HEK293 (cell line): Measurements from ENCODE around the gene R3HDM1.

Experiments
- CTCF ChIA-PET: fragments of 350-600 bp; formaldehyde crosslinking; extraction: SDS; loops from one replicate; lab custom pipeline; 2021; ENCODE audit warnings: antibody characterized with exemption; lab: Yijun Ruan, JAX
- POLR2A ChIA-PET: fragments of 300-600 bp; formaldehyde crosslinking; extraction: SDS; loops from one replicate; lab custom pipeline; 2020; ENCODE audit warnings: antibody characterized with exemption, inconsistent platforms; lab: Yijun Ruan, JAX
- H3K27ac ChIP-seq: fragments of 200-500 bp; sonication (Bioruptor generic); 2 replicates; pipeline ENCODE4 v1.5.1; 2014; ENCODE audit warnings: low read depth, low read length, control low read depth, inconsistent platforms; ENCODE audit errors: extremely low read depth
- H3K36me3 ChIP-seq, 2 experiments: fragments of 200-500 bp in 1 of 2; sonication (Bioruptor generic) in 1 of 2; 1 replicate in 1 of 2; 2 replicates in 1 of 2; pipeline ENCODE4 v1.5.1; 2014 to 2017; ENCODE audit warnings: inconsistent platforms in 2 of 2, low read length in 2 of 2; ENCODE audit not compliant: control insufficient read depth in 2 of 2, insufficient read depth in 1 of 2
- H3K4me1 ChIP-seq: fragments of 200-500 bp; sonication (Bioruptor generic); 2 replicates; pipeline ENCODE4 v1.5.1; 2014; ENCODE audit warnings: mild to moderate bottlenecking, low read length, inconsistent platforms; ENCODE audit not compliant: control insufficient read depth, insufficient read depth
- H3K4me3 ChIP-seq: 2 replicates; pipeline ENCODE4 v1.5.1; 2011; ENCODE audit warnings: low read depth, mild to moderate bottlenecking, control low read depth, low read length, moderate library complexity
- H3K9me3 ChIP-seq: fragments of 200-500 bp; sonication (Bioruptor generic); 2 replicates; pipeline ENCODE4 v1.5.1; 2014; ENCODE audit warnings: low read depth, low read length, inconsistent platforms; ENCODE audit not compliant: control insufficient read depth, insufficient read depth
- GLI2 ChIP-seq: fragments of 450-650 bp; formaldehyde crosslinking; IDR thresholded peaks from 2 replicates; pipeline ENCODE4; 2017; ENCODE audit warnings: missing biosample characterization, missing genetic modification characterization, low read depth, borderline replicate concordance
- KLF9 ChIP-seq: fragments of 450-650 bp; formaldehyde crosslinking; IDR thresholded peaks from 2 replicates; pipeline ENCODE4 v1.5.1; 2016; ENCODE audit warnings: missing biosample characterization, missing genetic modification characterization, low read depth
- MYNN ChIP-seq: fragments of 450-650 bp; formaldehyde crosslinking; IDR thresholded peaks from 2 replicates; pipeline ENCODE4 v1.5.1; 2016; ENCODE audit warnings: missing biosample characterization, missing genetic modification characterization, borderline replicate concordance
- PRDM10 ChIP-seq: fragments of 450-650 bp; formaldehyde crosslinking; IDR thresholded peaks from 2 replicates; pipeline ENCODE4 v1.5.1; 2016; ENCODE audit warnings: missing biosample characterization, missing genetic modification characterization
- SETDB1 ChIP-seq: IDR thresholded peaks from one replicate; pipeline ENCODE4 v1.6.1; 2017; ENCODE audit warnings: mild to moderate bottlenecking, low read length, moderate library complexity, mixed read lengths; ENCODE audit not compliant: insufficient read length
- WT1 ChIP-seq: fragments of 450-650 bp; formaldehyde crosslinking; IDR thresholded peaks from 2 replicates; pipeline ENCODE4 v1.5.1; 2016; ENCODE audit warnings: missing biosample characterization, missing genetic modification characterization
- ZFP69B ChIP-seq: fragments of 450-650 bp; formaldehyde crosslinking; IDR thresholded peaks from 2 replicates; pipeline ENCODE4 v1.5.1; 2016; ENCODE audit warnings: missing biosample characterization, missing genetic modification characterization
- ZIC2 ChIP-seq: fragments of 450-650 bp; formaldehyde crosslinking; IDR thresholded peaks from 2 replicates; pipeline ENCODE4 v1.5.1; 2016; ENCODE audit warnings: missing biosample characterization, missing genetic modification characterization
- ZNF10 ChIP-seq: fragments of 450-650 bp; formaldehyde crosslinking; IDR thresholded peaks from 2 replicates; pipeline ENCODE4 v1.5.1; 2017; ENCODE audit warnings: missing biosample characterization, missing genetic modification characterization
- ZNF2 ChIP-seq: fragments of 450-650 bp; formaldehyde crosslinking; IDR thresholded peaks from 2 replicates; pipeline ENCODE4 v1.5.1; 2016; ENCODE audit warnings: missing biosample characterization, missing genetic modification characterization
- ZNF23 ChIP-seq: fragments of 450-650 bp; formaldehyde crosslinking; IDR thresholded peaks from 2 replicates; pipeline ENCODE4 v1.5.1; 2016; ENCODE audit warnings: missing biosample characterization, missing genetic modification characterization, borderline replicate concordance
- ZNF280C ChIP-seq: fragments of 450-650 bp; formaldehyde crosslinking; IDR thresholded peaks from 2 replicates; pipeline ENCODE4 v1.5.1; 2016; ENCODE audit warnings: missing biosample characterization, missing genetic modification characterization
- ZNF37A ChIP-seq: fragments of 450-650 bp; IDR thresholded peaks from 2 replicates; pipeline ENCODE4 v1.5.1; 2018; ENCODE audit warnings: missing biosample characterization, missing genetic modification characterization
- ZNF473 ChIP-seq: fragments of 450-650 bp; formaldehyde crosslinking; IDR thresholded peaks from 2 replicates; pipeline ENCODE4 v1.5.1; 2017; ENCODE audit warnings: missing biosample characterization, missing genetic modification characterization
- ZNF488 ChIP-seq: fragments of 450-650 bp; formaldehyde crosslinking; IDR thresholded peaks from 2 replicates; pipeline ENCODE4 v1.5.1; 2016; ENCODE audit warnings: missing biosample characterization, missing genetic modification characterization
- ZNF639 ChIP-seq: fragments of 450-650 bp; formaldehyde crosslinking; IDR thresholded peaks from 2 replicates; pipeline ENCODE4 v1.5.1; 2016; ENCODE audit warnings: missing biosample characterization, missing genetic modification characterization
- ZNF692 ChIP-seq: fragments of 450-650 bp; formaldehyde crosslinking; IDR thresholded peaks from 2 replicates; pipeline ENCODE4 v1.5.1; 2016; ENCODE audit warnings: missing biosample characterization, missing genetic modification characterization

R3HDM1 gene

GRCh38 chr2:135662088-135662487 lies 130.8 kb downstream of the R3HDM1 start:
- Histone ChIP-seq H3K9me3 (no peaks in the 10 kb centered on the region), H3K4me1 (0 out of 2 replicates have a peak, but pooled peaks cover 2% of the 10 kb centered on the region), H3K36me3 (peaks cover 24 to 36% of the 10 kb centered on the region in 2 experiments), H3K27ac (no peak overlapping the region), H3K4me3 (no peak overlapping the region)
- ChIA-PET CTCF (interaction anchor here (0.6 kb wide), 1 partner anchor 658 kb away, joined by 3 read pairs; no protein-coding TSS in a partner anchor), POLR2A (no interaction called here)
- TF ChIP-seq PRDM10 (tag by site-specific recombination) (no peak), ZNF488 (tag by site-specific recombination) (no peak), ZNF280C (tag by site-specific recombination) (no peak), ZNF639 (tag by site-specific recombination) (no peak), ZFP69B (tag by site-specific recombination) (no peak), GLI2 (no peak), ZNF10 (tag by site-specific recombination) (no peak), ZNF23 (tag by site-specific recombination) (no peak), WT1 (no peak), ZNF473 (tag by site-specific recombination) (no peak), ZNF692 (tag by site-specific recombination) (no peak), ZNF2 (tag by site-specific recombination) (no peak), ZIC2 (tag by site-specific recombination) (no peak), MYNN (no peak), SETDB1 (no peak), ZNF37A (tag by site-specific recombination) (no peak), KLF9 (tag by site-specific recombination) (no peak)
